Testis (tissue), 2 donors: ENCODE data around the gene TCL1A.

ENCODE experiments used
- POLR2A ChIP-seq: fragments of 450-650 bp; IDR thresholded peaks from one replicate; pipeline ENCODE4 v1.6.1; 2017; ENCODE audit warnings: antibody characterized with exemption, mild to moderate bottlenecking, moderate library complexity
- TF ChIP-seq, protein P1 (sequence below), 3 experiments: fragments of 450-650 bp in 2 of 3; fragments of 200-600 bp in 1 of 3; sonication (generic) in 1 of 3; IDR thresholded peaks; one replicate each; pipeline ENCODE4 v1.5.1; 2016 to 2019; ENCODE audit warnings: antibody characterized with exemption in 3 of 3, mild to moderate bottlenecking in 2 of 3, moderate library complexity in 1 of 3

DNA sequence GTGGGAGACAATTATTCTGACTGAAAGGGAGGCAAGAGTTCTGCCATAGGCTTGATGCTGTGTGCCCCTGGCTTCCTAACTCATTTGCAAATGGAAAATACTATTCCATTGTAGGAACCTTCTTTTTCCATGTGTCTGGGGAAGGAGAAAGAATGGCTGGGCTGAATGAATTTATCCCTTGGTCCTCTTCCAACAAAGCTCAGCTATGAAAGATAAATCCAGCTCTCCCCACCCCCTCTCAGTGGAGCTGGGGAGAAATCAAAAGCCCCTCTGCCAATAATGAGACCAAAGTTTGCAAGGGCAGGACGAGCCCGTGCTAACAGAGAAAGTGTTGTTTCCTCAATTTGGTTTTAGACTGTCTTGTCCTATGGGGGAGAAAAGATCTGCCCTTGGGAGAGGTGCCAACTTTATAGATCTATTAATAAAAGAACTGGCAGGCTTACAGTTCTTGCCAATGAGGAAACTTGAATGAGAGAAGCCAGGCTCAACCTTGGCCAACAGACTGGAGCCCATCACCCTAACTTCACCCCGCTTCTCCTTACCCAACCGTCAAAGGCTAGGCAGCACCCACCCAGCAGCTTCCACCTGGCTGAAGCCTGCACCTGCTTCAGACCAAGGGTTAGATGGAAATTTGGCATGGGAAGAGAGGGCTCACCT, 36.6 kb downstream of the TCL1A start:
- TF ChIP-seq, protein P1, sequence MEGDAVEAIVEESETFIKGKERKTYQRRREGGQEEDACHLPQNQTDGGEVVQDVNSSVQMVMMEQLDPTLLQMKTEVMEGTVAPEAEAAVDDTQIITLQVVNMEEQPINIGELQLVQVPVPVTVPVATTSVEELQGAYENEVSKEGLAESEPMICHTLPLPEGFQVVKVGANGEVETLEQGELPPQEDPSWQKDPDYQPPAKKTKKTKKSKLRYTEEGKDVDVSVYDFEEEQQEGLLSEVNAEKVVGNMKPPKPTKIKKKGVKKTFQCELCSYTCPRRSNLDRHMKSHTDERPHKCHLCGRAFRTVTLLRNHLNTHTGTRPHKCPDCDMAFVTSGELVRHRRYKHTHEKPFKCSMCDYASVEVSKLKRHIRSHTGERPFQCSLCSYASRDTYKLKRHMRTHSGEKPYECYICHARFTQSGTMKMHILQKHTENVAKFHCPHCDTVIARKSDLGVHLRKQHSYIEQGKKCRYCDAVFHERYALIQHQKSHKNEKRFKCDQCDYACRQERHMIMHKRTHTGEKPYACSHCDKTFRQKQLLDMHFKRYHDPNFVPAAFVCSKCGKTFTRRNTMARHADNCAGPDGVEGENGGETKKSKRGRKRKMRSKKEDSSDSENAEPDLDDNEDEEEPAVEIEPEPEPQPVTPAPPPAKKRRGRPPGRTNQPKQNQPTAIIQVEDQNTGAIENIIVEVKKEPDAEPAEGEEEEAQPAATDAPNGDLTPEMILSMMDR (IDR thresholded peaks at IDR 0.05) = no peak
- no peak for TF ChIP-seq POLR2A
